ENCODE measurements around the gene SMCO4. TPM values are rescaled to one million over a fixed set of nuclear protein-coding genes. Genes with fewer than 3 reads are reported as not detected.

SMCO4 gene
- total RNA-seq, 1 donor from 2014 or later, result 9.6 TPM

- Histone ChIP-seq H3K4me1 (no peaks in the 10 kb centered on the region), H3K27ac (no peak overlapping the region), H3K36me3 (no peaks in the 10 kb centered on the region), H3K27me3 (no peaks in the 10 kb centered on the region), H3K9me3 (no peaks in the 10 kb centered on the region), H3K4me3 (no peak overlapping the region)
- intact Hi-C loops (cut with DNase I), result no loop called here
- TF ChIP-seq, protein P1, sequence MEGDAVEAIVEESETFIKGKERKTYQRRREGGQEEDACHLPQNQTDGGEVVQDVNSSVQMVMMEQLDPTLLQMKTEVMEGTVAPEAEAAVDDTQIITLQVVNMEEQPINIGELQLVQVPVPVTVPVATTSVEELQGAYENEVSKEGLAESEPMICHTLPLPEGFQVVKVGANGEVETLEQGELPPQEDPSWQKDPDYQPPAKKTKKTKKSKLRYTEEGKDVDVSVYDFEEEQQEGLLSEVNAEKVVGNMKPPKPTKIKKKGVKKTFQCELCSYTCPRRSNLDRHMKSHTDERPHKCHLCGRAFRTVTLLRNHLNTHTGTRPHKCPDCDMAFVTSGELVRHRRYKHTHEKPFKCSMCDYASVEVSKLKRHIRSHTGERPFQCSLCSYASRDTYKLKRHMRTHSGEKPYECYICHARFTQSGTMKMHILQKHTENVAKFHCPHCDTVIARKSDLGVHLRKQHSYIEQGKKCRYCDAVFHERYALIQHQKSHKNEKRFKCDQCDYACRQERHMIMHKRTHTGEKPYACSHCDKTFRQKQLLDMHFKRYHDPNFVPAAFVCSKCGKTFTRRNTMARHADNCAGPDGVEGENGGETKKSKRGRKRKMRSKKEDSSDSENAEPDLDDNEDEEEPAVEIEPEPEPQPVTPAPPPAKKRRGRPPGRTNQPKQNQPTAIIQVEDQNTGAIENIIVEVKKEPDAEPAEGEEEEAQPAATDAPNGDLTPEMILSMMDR (IDR thresholded peaks at IDR 0.05), result no peak
- TF ChIP-seq POLR2AphosphoS5 (IDR thresholded peaks at IDR 0.05; ENCODE audit: insufficient read depth in 1 of 2, low read depth in 1 of 2), result no peak
- TF ChIP-seq POLR2A (IDR thresholded peaks at IDR 0.05), result no peak
- DNase-seq (ENCODE audit: extremely low spot score in 2 of 2), result peak in 1 of 2 donors; percentile 44
Observed at GRCh38 chr11:93490996-93491618, 52.1 kb downstream of the SMCO4 start.

GRCh38 chr11:93489841-93490240, 53.4 kb downstream of the SMCO4 start:
- no peak overlapping the region for H3K4me3 ChIP-seq
- no peaks in the 10 kb centered on the region for H3K36me3 ChIP-seq
- DNase-seq (ENCODE audit: extremely low spot score in 2 of 2), result peak in 1 of 2 donors; percentile 56
- no peak for TF ChIP-seq POLR2AphosphoS5 (IDR thresholded peaks at IDR 0.05; ENCODE audit: insufficient read depth in 1 of 2, low read depth in 1 of 2)
- TF ChIP-seq, protein P1 (IDR thresholded peaks at IDR 0.05), result no peak
- TF ChIP-seq POLR2A (IDR thresholded peaks at IDR 0.05), result no peak
- peaks cover 5% of the 10 kb centered on the region for H3K4me1 ChIP-seq
- intact Hi-C loops (cut with DNase I), result no loop called here
- H3K27me3 ChIP-seq, result no peaks in the 10 kb centered on the region
- no peaks in the 10 kb centered on the region for H3K9me3 ChIP-seq
- H3K27ac ChIP-seq, result no peak overlapping the region

GRCh38 chr11:93487032-93487483, 56.1 kb downstream of the SMCO4 start:
- intact Hi-C loops (cut with DNase I), result no loop called here
- H3K36me3 ChIP-seq, result no peaks in the 10 kb centered on the region
- no peak for DNase-seq (ENCODE audit: extremely low spot score in 2 of 2)
- H3K4me1 ChIP-seq, result peaks cover 8% of the 10 kb centered on the region
- no peaks in the 10 kb centered on the region for H3K9me3 ChIP-seq
- H3K4me3 ChIP-seq, result no peak overlapping the region
- no peak for TF ChIP-seq POLR2AphosphoS5 (IDR thresholded peaks at IDR 0.05; ENCODE audit: insufficient read depth in 1 of 2, low read depth in 1 of 2)
- no peaks in the 10 kb centered on the region for H3K27me3 ChIP-seq
- no peak overlapping the region for H3K27ac ChIP-seq

DNA sequence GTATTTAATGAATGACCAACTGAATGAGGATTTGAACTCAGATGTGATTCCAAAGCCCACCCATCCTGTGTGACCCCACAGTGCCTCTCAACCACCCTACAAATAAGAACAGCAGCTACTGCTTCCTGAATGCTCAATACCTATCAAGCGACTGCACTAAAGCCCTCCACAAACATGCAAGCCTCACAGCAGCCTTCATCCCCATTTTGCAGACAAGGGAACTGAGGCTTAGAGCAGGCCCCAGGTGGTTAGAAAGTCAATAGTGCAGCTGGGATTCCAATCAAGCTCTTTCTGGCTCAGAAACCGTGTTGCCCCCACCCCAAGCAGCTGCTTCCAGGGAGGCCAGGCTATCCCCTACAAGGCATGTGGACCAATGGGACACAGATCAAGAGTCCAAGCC, 57.2 kb downstream of the SMCO4 start:
- no peaks in the 10 kb centered on the region for H3K36me3 ChIP-seq
- no peak for DNase-seq (ENCODE audit: extremely low spot score in 2 of 2)
- no peaks in the 10 kb centered on the region for H3K9me3 ChIP-seq
- H3K4me3 ChIP-seq, result no peak overlapping the region
- intact Hi-C loops (cut with DNase I), result no loop called here
- TF ChIP-seq POLR2AphosphoS5 (IDR thresholded peaks at IDR 0.05; ENCODE audit: insufficient read depth in 1 of 2, low read depth in 1 of 2), result no peak
- H3K27me3 ChIP-seq, result no peaks in the 10 kb centered on the region
- no peak overlapping the region for H3K27ac ChIP-seq
- H3K4me1 ChIP-seq, result peaks cover 8% of the 10 kb centered on the region

- Histone ChIP-seq H3K4me3 (no peak overlapping the region), H3K9me3 (no peaks in the 10 kb centered on the region), H3K27me3 (no peaks in the 10 kb centered on the region), H3K4me1 (peaks cover 8% of the 10 kb centered on the region), H3K36me3 (no peaks in the 10 kb centered on the region), H3K27ac (no peak overlapping the region)
- no peak for TF ChIP-seq POLR2A (IDR thresholded peaks at IDR 0.05)
- TF ChIP-seq POLR2AphosphoS5 (IDR thresholded peaks at IDR 0.05; ENCODE audit: insufficient read depth in 1 of 2, low read depth in 1 of 2), result no peak
- TF ChIP-seq, protein P1 (IDR thresholded peaks at IDR 0.05), result no peak
- intact Hi-C loops (cut with DNase I), result no loop called here
- no peak for DNase-seq (ENCODE audit: extremely low spot score in 2 of 2)
Observed at GRCh38 chr11:93484716-93485115, 58.5 kb downstream of the SMCO4 start.

DNA sequence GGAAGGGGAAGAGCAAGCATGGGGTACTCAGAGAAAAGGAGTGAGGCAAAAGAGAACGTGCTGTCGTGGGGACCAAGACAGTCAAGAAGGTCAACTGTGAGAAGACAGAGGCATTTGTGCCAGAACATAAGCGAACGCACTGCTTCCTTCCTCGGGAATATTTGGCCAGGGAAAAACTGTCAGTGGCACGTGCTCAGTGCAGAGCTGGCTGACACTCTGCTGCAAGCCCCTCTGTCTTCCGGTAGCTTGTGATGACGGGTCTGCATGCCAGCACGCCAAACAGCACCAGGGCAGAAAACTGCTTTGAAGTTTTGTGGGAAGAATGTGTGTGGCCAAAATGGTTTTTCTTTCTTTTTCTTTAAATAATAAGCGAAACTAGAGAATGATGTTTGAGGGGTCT, 60.6 kb downstream of the SMCO4 start:
- TF ChIP-seq, protein P1 (IDR thresholded peaks at IDR 0.05), result no peak
- TF ChIP-seq POLR2A (IDR thresholded peaks at IDR 0.05) (no peak), POLR2AphosphoS5 (IDR thresholded peaks at IDR 0.05; ENCODE audit: insufficient read depth in 1 of 2, low read depth in 1 of 2) (no peak)
- no peak for DNase-seq (ENCODE audit: extremely low spot score in 2 of 2)
- no peaks in the 10 kb centered on the region for H3K9me3 ChIP-seq
- H3K27ac ChIP-seq, result no peak overlapping the region
- intact Hi-C loops (cut with DNase I), result no loop called here
- H3K36me3 ChIP-seq, result no peaks in the 10 kb centered on the region
- H3K4me1 ChIP-seq, result peaks cover 8% of the 10 kb centered on the region
- H3K4me3 ChIP-seq, result no peak overlapping the region
- H3K27me3 ChIP-seq, result no peaks in the 10 kb centered on the region
